Islet precursor cell (in vitro differentiated cells): Measurements from ENCODE around the gene GABRR3.

Experiments used
- DNase-seq: peaks from one replicate; pipeline ENCODE4 v3.0.0-alpha.2; 2018

GABRR3 gene

DNA sequence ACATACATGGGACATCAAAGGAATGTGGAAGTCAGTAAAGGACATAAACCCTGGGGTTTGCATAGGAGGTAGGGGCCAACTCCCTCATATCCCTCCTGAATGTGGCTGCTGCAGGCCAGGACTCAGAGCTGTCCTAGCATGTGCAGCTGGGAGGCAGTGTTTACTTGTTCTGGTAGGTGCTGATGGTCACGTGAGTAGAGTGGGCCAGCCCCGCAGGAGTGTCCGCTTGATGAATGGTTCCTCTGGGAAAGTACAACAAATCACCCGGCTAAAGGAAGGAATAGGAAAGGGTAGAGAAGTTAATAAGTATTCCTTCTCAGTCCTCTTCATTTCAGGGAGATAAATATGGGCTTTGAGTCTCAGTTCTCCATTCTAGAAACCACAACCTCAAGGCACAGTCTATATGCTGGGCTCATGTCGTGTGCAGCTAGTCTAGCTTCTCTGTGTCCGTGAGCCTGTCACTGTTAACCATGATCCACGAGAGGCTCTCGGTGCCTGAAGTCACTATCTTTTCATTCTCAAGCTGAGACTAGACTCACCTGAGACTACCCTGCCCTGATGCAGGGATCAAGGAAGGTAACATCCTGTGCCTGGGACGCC lies 80.8 kb downstream of the GABRR3 start:
- DNase-seq = no peak

DNA sequence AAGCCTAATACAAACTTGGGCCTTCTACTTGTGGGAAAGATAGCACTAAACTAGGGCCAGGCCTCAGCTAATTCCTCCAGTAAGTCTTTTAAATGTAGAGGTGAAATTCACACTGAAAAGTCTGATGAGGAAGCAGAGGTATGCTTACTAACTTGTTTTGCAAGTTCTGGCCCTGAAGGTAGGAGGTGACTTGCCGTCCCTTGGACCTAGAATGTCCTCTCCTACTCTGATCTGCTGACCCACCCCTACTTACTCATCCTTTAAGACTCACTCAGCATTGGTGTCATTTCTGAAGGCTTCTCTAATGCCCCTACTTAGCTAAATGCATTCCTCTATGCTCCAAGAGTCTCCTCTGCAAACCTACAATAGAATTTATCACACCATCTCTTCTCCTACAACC lies 82.2 kb downstream of the GABRR3 start:
- peak; percentile 64 for DNase-seq

DNA sequence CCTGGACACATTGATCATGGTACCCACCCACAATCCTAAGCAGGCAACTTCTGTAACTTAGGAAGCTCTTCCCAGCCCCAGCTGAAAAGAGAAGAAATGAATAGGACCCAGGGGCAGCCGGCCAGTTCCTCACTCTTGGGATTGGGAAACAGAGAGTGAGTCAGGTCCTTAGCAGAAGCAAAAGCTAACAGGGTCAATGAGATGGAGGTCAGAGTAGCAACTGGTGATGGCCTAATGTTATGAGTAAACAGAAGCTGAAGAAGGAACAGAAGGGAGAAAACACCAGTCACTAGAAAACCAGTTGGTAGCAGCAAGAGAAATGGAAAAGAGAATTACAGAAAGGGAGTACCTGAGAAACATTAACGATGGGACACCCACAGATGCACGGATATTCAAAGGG lies 82.8 kb downstream of the GABRR3 start:
- no peak for DNase-seq

DNA sequence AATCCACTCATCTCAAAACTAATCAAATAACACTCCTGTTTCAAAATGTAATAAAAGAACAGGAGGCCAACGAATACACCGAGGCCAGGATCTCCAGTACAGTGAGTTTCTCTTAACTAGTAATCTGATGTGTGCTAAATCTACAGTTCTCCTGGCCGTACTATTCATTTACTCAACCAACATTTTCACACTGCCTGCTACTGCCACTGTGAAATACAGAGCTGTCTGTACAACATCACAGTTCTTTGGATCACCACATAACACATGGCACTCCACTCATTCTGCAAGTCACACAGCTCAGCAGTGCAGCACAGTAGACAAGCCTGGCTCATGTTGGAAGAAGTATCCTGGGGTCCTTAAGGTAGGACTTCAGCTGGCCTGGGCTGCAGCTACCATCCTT lies 84.8 kb downstream of the GABRR3 start:
- no peak for DNase-seq

DNA sequence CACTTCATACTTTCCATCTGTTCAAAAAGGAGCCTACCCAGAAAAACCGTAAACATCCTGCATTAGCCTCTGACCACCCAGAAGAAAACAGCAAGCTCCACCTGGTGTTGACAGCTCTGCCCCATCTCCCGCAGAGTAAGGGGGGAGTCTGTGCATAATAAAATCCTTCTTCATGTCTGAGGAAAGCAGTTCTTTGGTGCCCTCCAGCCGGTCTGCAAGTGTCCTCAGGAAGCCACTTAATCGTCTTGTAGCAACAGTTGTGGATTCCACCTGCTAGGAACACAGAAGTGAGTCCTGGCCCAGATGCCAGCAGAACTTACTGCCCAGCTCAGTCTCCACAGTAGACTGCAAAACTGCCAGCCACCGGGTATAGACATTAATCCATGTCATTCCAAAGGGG lies 85.4 kb downstream of the GABRR3 start:
- no peak for DNase-seq

DNA sequence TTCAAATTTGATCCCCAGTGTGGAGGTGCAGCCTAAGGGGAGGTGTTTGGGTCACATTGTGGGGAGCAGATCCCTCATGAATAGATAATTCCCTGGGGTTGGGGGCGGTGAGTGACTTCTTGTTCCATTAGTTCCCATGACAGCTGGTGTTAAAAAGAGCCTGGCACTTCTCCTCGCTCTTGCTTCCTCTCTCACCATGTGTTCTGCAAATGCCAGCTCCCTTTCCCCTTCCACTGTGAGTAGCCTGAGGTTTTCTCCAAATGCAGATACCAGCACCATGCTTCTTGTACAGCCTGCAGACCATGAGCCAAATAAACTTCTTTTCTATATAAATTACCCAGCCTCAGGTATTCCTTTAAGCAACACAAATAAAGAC lies 86.0 kb downstream of the GABRR3 start:
- DNase-seq = no peak

DNA sequence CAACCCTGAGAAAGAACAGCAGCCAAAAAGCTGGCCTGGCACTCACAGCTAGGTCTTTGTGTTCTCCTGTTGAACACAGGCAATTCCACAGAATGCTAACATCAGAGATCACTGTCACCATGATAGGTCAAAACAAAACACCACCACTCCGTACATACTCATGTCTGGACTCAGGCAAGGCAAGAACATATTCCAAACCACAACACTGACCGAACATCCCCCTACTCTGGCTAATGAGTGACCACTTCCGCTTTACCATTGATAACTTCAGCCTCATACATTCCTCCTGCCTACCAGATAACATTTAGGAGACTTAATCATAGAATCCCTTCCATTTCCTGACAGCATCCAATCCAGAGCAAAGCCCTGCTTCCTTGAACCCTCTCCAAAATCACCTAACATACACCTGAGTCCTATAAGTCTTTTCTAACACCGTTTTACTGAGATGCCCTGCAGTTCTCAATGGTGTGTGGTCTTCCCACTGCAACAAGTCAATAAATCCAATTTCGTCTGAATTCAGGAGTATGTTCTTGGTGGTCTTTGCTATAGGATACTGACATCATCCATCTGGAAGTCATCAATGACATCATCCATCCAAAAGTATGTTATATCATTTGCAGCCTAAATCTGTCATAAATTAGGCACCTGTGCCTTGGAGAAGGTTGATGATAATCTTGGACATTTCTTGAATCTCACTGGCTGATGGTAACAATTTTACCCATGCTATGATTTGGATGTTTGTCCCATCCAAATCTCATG lies 86.6 kb downstream of the GABRR3 start:
- no peak for DNase-seq

DNA sequence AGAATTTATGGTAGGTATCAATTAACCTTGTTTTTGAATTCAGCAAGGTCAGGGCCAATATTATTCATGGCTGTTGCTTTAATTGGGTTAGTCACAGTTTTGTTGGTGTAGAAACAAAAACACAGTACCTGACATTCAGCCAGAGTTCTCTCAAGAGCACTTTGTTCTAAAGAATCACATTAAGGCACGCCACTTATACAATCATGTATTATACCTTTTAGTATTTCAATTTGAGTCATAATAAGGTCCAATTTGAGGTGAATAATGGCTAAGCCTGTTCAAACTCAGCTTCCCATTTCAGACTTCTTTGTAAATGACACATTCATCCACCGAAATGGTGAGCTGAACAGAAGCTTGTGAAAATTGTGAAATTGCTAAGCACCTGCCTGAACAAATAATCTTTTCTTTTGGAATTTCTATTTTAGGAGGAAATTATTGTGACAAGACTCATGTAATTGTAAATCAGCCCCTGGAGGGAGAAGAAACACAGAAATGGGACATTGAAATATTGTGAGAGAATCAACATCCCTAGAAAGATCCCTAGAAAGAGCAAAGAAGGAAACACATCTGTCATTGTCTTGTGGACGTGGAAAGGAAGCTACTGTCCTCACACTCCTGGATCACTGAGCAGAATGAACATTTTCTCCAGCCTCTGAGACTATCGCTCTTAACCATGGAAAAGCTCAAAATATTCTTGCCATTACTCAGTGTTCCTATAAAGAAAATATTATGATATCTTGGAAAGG lies 92.1 kb downstream of the GABRR3 start:
- DNase-seq = no peak

DNA sequence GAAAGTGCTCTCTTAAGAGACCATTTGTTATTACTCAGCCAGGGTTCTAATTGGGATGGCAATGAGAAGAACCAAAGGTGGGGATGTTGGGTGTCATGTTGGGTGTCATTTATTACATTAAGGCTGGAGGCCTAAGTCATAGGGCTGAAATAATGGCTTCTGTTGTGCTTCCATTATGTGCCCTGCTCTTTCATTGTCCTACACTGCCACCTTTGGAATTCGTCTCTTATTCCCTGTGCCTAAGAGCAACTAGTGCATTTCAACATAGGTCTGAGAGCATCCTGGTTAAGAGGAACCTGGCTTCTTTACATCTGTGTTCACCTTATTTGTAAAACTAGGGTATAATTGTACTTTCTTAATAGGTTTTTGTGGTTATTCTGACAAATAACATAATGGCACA lies 95.1 kb downstream of the GABRR3 start:
- DNase-seq = no peak

DNA sequence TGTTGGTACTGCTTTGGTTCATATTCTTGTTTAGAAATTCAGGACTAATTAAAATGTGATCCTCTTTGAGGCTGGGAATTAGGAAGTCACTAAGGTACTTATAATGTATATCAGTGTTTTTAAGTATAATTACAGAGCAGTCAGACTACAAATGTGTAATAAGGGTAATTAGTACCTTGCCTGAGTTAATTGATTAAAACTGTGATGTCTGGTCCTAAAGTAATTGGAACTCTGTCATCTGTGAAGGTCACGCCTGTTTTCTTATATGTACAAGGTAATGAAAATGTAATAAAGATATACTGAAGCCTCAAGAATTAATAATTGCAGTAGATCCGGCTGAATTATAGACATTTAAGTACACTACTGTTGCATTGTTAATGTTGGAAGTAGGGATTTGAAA lies 95.7 kb downstream of the GABRR3 start:
- no peak for DNase-seq

DNA sequence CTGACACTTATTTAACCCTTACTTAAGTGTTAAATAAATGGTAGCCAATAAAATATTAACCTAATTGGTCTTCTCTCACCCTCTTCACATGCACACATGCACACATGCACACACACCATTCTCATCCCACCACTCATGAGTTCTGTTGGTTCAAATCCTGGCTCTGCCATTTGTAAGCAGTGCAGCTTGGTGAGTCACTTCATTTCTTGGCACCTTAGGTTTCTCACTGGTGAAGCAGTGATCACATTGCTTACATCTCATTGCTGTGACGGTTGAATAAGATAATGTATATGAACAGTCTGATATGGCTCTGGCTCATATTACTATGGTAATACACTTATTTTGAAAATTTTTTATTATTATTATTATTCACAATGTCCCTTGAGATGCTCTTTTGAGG lies 96.7 kb downstream of the GABRR3 start:
- DNase-seq = no peak

DNA sequence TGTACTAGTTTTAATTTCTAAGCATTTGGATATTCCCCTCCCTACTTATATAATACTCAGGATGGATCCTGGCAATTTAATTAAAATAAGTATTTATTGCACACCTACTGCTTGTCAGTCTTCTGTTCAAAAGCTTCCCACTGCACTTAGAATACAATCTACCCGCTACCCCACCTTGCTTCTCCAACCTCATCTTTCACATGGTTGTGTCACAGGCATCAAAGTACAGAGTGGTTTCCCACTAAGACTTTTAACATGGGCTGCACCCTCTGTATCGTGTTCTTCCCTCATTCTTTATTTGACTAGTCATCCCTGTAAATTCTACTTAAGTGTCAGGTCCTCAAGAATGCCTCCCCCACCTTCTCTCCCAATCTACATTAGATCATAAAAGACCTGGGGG lies 97.9 kb downstream of the GABRR3 start:
- no peak for DNase-seq

DNA sequence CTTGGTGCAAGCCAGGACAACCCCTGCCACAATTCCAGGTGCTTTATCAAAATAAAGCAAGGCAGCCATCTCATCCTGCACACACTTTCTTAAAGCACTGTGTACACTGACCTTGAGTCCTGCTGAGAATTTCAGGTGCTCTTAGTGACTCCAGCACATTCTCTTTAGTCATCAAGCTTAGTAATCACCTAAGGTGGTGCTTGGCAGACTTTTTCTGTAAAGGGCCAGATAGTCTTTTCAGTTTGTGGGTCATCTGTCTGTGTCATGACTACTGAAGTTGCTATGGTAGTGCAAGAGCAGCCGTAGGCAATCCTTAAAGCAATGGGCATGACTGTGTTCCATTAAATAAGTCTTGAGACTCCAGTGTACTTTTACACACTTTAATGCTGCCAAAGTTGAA lies 99.3 kb downstream of the GABRR3 start:
- no peak for DNase-seq
